AG04450 (cell line): ENCODE measurements around the gene JUP. TPM values are rescaled to one million over a fixed set of nuclear protein-coding genes. Genes with fewer than 3 reads are reported as not detected.

ENCODE experiments used
- CTCF ChIA-PET: fragments of 300-600, 350-600 bp; formaldehyde crosslinking; extraction: SDS; loops from one replicate; lab custom pipeline; 2022; ENCODE audit warnings: antibody characterized with exemption, inconsistent platforms; lab: Charles Lee
- POLR2A ChIA-PET: fragments of 350-600 bp; formaldehyde crosslinking; extraction: SDS; loops from one replicate; lab custom pipeline; 2021; ENCODE audit warnings: antibody characterized with exemption, inconsistent platforms; lab: Yijun Ruan, JAX
- DNase-seq: peaks from one replicate; pipeline ENCODE4 v3.0.0-alpha.2; 2011; ENCODE audit warnings: low read depth, low spot score
- H3K27ac ChIP-seq: one replicate; pipeline ENCODE4 v1.5.1; 2012; ENCODE audit warnings: low read depth, low read length, control low read depth
- H3K27me3 ChIP-seq: one replicate; pipeline ENCODE4 v1.6.0; 2012; ENCODE audit warnings: low read length; ENCODE audit not compliant: control insufficient read depth, insufficient read depth
- H3K4me3 ChIP-seq: 2 replicates; pipeline ENCODE4 v1.5.1; 2011; ENCODE audit warnings: mild to moderate bottlenecking, low read depth, low read length, control low read depth
- H3K9me3 ChIP-seq: 2 replicates; pipeline ENCODE4 v1.5.1; 2012; ENCODE audit warnings: low read length; ENCODE audit not compliant: control insufficient read depth, insufficient read depth
- polyA plus RNA-seq: library from polyadenylated mRNA; depleted of rRNA; stranded (reverse); fragments of >200 nt; gene quantifications from 2 replicates; pipeline ENCODE4 v1.2.3, GENCODE V29; 2011
- TF ChIP-seq, protein P1 (sequence below): IDR thresholded peaks from 2 replicates; pipeline ENCODE4 v1.5.1; 2011; ENCODE audit warnings: low read depth, low read length, control low read depth, inconsistent platforms

The JUP gene
- polyA plus RNA-seq, 1 experiment, result 13.5 TPM

DNA sequence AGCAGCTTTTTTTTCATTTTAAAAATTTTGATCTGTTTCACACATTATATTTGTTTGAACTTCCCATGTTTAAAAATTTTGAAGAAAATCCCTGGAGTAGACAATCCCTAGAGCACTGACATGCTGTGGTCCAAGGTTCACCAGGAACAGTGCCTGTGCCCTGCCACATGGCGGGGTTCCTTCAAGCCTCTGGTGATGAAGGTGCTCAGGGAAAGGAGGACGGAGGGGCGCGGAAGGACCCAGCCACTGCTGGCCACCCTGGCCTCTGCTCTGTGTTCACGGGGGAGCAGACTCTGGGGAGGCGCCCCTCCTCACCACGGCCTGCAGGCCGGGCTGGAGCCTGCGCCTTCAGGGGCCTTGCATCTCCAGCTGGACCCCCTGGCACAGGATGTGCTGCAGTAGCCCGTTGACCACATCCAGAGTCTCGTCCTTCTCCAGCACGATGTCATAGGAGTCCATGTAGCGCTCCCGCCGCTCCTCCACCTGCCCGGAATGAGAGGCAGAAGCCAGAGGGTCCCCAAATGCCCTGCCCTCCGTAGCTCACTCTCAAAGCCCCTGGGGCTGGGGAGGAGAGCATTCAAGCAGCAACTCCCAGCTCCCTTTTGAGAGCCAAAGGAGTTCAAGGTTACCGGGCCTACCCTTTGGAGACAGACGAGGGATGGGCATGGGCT lies 38.8 kb upstream of the JUP start:
- no peak for DNase-seq
- Histone ChIP-seq H3K4me3 (no peak overlapping the region), H3K9me3 (no peaks in the 10 kb centered on the region), H3K27ac (no peak overlapping the region), H3K27me3 (no peaks in the 10 kb centered on the region)
- ChIA-PET CTCF (no interaction called here), POLR2A (no interaction called here)
- TF ChIP-seq, protein P1, sequence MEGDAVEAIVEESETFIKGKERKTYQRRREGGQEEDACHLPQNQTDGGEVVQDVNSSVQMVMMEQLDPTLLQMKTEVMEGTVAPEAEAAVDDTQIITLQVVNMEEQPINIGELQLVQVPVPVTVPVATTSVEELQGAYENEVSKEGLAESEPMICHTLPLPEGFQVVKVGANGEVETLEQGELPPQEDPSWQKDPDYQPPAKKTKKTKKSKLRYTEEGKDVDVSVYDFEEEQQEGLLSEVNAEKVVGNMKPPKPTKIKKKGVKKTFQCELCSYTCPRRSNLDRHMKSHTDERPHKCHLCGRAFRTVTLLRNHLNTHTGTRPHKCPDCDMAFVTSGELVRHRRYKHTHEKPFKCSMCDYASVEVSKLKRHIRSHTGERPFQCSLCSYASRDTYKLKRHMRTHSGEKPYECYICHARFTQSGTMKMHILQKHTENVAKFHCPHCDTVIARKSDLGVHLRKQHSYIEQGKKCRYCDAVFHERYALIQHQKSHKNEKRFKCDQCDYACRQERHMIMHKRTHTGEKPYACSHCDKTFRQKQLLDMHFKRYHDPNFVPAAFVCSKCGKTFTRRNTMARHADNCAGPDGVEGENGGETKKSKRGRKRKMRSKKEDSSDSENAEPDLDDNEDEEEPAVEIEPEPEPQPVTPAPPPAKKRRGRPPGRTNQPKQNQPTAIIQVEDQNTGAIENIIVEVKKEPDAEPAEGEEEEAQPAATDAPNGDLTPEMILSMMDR, result no peak

DNA sequence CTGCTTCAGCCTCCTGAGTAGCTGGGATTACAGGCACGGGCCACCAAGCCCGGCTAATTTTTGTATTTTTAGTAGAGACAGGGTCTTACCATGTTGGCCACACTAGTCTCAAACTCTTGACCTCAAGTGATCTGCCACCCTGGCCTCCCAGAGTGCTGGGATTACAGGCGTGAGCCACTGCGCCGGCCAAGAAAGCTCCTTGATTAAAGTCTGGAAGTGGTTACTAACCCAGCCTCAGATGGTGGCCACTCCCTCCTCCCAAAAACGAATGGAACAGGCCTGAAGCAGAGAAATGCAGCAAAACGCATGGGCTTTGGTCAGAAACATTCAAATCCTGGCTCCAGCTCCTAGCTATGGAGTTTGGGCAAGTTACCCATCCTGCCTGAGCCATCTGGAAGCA lies 37.6 kb upstream of the JUP start:
- POLR2A ChIA-PET, result interaction anchor here (0.7 kb wide), 1 partner anchor 74 kb away, joined by 6 read pairs; no protein-coding TSS in a partner anchor
- CTCF ChIA-PET, result no interaction called here
- DNase-seq, result no peak
- TF ChIP-seq, protein P1, result no peak
- H3K4me3 ChIP-seq, result no peak overlapping the region
- H3K9me3 ChIP-seq, result no peaks in the 10 kb centered on the region
- no peaks in the 10 kb centered on the region for H3K27me3 ChIP-seq
- H3K27ac ChIP-seq, result no peak overlapping the region

DNA sequence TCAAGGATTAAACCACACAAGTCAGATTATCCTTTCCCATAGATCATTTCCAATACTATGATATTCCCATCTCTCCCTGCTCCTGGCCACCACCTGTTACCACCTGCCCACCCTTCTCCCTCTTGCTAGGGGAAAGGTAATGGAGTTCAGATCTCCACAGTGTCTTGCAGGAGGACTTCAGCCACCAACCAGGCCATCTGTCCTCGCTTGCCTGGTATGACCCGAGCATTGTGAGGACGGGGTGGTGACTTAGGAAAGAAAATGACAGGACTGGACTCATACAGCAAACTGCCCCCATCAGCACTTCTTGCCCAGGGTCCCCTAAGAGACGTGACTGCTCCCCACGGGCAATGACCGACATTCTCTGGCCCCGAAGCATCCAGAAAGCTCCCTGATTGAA lies 37.1 kb upstream of the JUP start:
- Histone ChIP-seq H3K9me3 (no peaks in the 10 kb centered on the region), H3K4me3 (no peak overlapping the region), H3K27me3 (no peaks in the 10 kb centered on the region), H3K27ac (no peak overlapping the region)
- ChIA-PET POLR2A (interaction anchor here (0.7 kb wide), 1 partner anchor 73 kb away, joined by 6 read pairs; no protein-coding TSS in a partner anchor), CTCF (no interaction called here)
- no peak for DNase-seq
- TF ChIP-seq, protein P1, result no peak

DNA sequence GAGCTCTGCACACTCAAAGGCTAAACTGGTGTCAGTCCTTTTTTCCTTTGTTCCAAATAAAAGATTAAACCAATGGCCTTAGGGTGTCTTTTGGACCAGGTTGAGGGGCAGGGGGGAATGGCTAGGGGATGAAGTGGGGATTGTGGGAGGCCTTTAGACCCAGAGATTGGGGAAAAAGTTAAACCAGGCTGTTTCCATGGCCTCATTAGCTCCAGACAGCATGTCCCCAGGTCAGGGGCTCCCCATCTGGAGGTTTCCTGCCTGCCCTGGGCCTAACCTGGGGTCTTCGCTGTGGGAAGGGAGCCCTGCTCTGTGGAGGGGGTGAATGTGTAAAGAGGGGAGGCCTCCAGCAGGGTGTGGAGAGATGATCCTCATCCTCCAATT lies 36.6 kb upstream of the JUP start:
- TF ChIP-seq, protein P1, result no peak
- Histone ChIP-seq H3K9me3 (no peaks in the 10 kb centered on the region), H3K27ac (no peak overlapping the region), H3K27me3 (no peaks in the 10 kb centered on the region), H3K4me3 (no peak overlapping the region)
- DNase-seq, result no peak
- ChIA-PET CTCF (no interaction called here), POLR2A (interaction anchor here (0.7 to 0.8 kb wide), 3 partner anchors 42 to 143 kb away, joined by 3 to 6 read pairs (median 3); partner anchors contain the start of gene CNP)
